Inflammatory macrophage treated with lipopolysaccharide for 4 hours (primary cell): ENCODE data around the gene KIF26A.

Experiments
- DNase-seq: peaks from one replicate; pipeline ENCODE4 v3.0.0-alpha.2; 2020

The KIF26A gene

DNA sequence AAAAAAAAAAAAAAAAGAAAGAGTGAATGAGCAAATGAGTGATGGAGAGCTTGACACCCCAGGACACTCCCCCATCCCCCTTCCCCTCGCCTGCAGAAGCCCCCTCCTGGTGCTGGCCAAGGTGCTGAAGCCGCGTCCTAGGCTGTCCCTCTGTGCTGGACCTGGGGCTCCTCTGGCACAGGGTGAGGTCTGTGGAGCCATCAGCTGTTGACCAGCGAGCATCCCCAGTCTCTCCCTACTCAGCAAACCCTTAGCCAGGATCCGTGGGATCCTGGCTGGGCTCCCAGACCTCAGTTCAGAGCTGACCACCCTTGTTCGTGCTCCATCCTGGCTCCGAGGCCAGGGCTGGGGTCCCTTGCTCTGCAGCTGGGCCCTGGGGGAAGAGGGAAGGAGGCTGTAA is 5.4 kb upstream of the KIF26A start:
- no peak for DNase-seq

DNA sequence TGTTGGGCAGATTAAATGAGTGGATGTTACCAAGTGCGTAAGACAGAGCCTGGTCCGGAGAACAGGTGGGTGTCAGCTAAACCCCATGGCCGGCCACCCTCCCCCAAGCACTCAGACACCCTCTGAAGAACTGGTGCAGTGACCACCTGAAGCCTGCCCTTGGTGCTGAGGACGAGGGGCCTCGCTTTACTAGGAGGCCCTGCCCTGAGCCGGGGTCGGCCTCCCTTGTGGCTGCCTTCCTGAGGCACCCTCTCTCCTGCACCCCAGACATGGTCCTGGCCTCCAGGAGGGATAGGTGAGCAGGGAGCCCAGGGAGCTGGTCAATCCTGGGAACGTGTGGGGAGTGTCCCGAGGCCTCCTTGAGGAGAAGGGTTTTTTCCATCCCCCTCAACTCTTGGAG is 4.9 kb upstream of the KIF26A start:
- DNase-seq, result no peak

DNA sequence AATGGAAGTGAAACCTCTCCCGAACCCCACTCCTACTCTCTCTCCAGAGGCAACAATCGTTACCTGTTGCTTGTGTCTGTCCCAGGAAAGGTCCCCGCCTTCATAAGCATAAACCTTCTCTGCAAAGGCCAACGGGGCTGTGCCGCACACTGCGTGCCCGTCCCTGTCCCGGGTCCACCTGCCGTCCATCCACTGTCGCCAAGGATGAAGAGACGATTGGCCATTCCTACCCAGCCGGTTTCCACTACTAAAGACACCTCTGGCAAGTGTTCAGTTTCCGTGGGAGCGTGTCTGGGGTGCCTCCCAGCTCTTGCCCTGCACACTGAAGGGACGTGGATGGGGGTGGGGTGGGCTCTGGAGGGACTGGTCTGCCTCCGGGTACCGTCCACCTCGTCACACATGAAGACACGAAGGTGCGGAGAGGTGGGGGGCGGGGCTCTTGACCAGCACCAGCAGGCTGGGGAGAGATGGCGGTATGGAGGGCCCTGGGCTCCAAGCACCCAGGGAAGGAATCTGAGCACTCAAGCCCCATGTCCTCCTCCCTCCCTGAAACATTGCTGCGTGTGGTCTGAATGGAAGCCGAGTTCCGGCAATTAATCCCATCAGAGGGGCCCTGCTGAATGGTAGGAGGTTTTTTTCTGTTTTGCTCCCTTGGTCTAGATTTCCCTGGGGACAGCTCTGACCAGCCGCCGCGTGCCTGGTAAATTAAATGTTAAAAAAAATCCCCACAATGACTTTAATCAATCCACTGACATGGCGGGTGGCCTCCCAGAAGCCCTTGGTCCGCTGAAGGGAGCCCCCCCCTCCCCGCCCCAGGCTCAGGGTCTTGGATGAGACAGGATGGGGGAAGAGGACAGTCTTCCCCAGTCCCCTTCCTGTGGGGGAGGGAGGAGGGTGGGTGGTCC is 4.1 kb upstream of the KIF26A start:
- DNase-seq, result no peak

DNA sequence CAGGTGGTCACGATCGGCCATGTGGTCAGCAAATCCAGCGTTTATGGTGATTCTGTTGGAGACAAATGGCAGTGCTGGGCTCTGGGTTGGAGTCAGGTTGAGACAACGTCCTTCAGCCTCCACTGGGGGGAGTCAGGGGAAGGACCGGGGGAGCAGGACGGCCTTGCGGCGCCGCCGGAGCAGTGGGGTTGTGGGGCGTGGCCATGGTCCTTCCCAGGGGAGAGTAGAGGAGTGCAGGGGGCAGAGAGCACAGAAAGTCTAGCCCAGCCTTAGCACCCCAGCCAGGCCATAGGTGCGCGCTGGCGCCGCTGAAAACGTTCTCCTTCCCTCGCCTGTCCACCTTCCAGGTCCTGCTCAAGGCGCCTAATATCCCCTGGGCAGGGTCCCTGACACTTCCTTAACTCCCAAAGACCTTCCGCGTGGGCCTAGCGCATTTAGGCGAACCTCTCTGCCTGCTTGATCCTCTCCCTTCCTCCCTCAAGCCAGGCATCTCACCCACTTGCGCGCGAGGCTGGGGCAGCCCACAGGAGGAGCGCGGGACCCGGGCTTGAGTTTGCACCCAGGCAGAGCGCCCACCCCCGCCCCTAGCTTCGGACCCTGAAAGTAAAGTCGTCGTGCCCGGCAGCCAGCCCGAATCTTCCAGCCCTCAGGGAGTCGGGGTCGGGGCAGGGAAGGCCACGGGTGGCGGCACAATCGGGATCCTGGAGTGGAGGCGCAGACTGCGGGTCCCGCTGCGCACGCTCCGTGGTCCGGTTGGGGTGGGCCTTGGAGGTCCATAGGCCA is 3.1 kb upstream of the KIF26A start:
- no peak for DNase-seq

DNA sequence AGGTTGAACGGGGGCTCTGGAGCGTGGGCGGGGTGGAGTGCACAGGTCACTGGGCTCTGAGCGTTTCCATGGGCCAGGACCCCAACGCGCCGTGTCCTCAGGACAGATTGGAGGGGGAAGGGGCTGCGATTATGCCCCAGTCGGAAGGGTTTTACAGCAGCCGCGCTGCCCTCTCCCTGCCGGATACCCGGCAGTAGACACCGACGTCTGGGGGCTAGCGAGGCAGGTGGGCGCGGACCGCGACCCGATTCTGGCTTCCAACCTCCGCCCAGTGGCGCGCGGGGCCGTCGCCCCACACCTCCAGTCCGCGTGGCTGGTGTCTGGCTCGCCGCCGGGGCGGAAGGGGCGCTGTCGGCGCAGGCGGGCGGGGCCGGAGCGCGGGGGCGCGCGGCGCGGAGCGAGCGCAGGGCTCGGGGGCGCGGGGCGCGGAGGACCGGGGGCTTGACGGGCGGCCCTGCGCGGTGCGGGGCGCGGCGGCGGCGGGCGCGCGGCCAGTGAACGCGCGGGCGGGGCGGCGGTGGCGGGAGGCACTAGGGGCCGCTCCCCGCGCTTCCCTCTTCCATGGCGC is 2.4 kb upstream of the KIF26A start:
- no peak for DNase-seq

DNA sequence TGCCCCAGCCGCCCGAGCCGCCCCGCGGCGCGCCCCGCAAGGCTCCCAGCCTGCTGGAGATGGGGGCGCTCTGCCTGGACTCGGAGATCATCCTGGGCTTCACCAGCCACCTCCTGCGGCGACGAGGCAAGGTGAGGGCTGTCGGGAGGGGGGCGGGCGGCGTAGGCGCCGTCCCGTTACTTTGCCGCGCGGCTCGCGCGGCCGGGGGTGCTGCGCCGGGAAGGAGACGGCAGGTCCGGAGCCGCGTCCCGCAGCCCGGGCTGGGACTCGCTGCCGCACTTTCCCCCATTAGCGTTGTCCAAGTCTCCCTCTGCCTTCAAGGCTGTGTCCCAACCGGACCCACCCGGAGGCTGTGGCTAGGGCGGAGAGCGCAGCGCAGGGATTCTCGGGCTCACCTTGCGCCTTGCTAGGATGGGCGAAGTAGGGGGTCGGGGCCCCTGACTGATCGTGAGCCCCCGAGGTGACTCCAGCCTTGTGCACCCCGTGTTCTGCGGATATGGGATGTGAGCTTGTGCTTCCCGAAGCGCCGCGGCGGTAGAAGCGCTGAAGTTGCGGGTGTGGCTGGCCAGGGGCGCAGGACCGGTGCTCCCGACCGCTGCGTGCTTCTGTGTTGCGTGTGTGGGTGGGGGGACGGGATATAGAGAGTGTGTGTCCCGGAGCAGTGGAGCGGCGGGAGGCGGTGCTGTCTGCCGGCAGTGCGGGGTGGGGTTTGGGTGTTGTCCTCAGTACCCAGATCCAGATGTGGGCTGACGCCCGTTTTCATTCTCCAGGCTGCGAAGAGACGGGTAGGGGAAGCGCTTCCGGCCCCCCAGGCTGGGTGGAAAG is 1.7 kb upstream of the KIF26A start:
- DNase-seq, result no peak

DNA sequence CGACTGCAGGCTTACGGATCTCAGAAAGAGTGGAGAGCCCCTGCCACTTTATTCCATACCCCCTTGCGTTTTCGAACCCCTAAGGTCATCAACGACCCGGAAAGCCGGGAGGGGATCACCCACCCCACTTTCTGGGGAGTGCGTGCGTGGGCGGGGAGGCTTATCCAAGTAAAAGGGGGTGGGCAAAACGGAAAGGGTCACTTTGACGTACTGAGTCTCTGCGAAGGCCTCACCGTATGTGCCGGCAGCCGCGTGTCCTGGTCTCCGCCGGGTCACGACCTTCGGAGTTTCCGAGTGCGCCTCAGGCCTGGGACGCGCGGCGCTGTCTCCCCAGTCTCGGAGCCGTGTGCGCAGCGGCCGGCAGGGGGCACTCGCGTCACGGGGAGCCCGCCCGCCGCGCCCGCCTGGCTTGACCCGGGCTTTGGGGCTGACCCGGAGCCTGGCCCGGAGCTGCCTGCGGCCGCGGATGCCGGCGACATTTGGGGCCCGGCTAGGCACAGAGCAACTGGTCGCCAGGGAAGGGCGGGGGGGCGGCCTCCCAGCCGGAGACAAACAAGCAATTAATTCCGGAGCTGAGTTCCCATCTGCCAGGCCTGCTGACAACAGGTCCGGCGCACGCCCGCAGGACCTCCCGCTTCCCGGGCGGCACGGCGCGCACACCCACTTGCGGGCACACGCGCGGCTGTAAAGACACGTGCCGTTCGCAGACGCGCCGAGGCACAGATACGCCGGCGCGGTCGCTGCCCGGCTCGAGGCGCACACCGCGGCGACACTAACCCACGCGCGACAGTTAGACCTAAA is 890 bp upstream of the KIF26A start:
- DNase-seq, result peak; percentile 58

DNA sequence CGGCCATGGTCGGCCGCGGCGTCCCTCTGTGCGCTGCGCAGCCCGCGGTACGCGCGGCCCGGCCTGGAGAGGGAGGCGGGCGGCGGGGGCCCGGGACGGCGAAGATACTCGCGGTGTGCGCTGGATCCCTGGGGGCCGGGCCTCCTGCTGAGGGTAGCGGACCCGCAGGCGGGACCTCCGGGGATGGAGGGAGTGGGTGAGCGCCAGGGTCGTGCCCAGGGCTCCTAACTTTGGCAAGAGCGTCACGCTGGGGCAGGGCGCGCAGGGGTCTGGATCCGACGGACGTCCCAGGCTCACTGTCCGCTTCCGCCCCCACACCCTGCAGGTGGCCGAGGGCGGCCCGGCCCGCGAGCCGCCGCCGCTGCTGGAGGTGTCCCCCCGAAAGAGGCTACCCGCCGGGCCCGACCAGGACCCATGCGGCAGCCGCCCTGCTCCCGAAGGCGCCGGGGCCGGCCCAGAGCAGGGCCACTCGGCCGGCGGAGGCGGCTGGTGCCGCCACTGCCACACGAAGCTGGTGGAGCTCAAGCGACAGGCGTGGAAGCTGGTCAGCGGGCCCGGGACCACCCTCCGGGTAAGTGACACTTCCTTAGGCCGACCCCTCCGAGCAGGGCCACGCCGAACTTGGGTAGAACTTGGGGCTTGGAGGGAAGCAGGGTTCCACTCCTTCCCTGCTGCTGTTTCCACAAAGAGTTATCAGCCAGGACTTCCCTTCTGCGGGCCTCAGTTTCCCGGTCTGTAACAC is 502 bp downstream of the KIF26A start:
- DNase-seq, result no peak

DNA sequence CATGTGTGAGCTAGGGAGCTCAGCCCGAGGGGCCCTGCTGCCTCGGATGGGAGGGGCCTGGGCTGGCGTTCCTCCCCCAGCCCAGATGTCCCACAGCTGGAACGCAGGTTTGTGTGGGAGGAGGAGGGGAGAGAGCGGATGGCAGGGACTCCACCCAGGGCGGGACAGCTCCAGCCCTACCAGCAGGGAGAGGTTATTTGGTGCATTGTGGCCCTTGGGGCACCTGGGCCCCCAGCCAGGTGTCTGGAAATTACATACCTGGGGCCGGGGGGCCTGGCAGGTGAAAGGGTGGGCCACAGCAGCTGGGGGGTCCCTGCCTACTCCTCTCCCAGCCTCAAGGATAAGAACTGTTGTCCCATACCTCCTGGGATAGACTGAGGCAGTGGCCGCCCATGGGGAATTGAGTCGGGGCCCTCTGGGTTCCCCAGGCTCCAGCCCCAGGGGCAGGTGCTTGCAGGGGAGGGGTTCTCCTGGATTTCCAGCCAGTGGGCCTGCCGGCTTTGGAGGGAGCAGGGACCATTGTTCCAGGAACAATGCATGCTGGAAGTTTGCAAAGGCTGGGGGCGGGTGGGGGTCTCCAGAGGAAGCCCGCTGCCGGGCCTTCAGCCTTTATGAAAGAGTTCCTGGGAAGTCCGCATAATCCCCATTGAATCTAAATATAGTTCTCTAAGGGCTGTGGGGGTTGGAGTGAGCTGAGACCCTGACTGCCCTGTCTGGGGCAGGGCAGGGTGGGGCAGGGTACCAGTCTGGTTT is 1.2 kb downstream of the KIF26A start:
- DNase-seq, result no peak

DNA sequence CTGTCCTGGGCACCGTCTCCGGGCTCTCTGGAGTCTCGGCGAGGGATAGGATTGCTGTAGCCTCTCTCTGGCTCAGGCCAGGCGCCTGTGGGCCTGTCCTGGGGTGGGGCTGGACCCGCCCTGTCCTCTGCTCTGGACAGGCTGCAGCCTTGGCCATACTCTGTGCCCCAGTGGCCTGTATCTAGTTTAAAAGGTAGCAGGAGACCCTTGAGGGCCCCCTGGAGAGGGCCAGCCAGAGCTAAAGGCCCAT is 1.8 kb downstream of the KIF26A start:
- DNase-seq, result no peak

DNA sequence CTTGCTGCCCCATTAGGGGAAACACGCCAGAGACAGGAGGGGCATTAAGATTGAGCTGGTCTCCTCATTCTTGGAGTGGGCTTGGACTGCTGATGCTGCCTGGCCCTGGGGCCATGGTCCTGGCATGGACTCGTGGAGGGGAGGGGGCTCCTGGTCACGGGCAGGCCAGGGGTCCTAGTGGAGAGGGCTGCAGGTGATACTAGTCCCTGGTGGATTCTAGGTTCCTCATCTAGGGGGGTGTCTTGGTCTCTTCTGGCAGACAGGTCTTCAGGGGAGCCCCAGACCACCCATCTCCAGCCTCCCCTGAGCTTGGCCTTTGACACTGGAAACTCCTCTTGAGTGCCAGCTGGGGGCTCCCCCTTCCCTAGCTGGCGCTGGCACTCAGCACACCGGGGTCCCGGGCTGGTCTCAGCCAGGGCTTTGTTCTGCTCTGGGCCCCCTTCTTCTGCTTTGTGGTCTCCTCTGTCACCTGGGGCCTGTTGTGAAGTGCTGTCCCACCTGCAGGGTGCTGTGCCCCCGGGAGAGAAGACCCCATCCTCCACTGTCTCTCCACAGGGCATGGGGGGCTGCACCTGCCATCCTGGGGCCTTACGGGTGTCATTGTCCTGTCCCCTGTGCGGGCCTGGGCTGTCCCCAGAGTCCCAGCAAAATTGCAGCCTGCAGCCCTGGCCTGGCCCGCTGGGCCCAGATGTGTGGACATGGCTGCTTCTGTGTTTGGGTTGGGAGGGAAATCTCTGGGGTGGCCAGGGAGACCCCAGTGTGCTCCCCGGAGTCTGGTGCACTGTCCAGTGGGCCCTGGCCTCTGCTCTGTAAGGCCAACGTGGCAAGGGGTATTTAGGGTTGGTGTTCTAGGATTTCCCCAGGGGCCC is 2.3 kb downstream of the KIF26A start:
- no peak for DNase-seq

DNA sequence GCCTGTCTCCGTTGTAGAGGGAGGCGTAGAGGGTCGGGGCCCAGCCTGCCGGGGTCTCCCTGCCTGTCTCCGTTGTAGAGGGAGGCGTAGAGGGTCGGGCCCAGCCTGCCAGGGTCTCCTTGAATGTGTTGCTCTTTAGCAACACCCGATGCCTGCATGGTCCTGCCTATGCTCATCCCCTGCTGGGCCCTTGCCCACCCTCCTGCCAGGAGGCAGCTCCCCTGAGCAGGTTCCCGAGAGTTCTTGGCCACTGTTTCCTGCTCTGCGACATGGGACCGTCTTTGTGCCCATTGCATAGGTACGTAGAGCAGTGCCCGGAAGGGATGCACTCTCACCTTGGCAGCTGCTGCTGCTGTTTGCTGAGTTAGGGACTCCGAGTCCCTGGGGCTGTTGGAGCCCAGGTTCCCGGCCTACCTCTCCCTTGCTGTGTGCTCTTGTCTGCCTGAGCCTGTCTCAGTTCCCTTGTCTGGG is 3.3 kb downstream of the KIF26A start:
- no peak for DNase-seq

DNA sequence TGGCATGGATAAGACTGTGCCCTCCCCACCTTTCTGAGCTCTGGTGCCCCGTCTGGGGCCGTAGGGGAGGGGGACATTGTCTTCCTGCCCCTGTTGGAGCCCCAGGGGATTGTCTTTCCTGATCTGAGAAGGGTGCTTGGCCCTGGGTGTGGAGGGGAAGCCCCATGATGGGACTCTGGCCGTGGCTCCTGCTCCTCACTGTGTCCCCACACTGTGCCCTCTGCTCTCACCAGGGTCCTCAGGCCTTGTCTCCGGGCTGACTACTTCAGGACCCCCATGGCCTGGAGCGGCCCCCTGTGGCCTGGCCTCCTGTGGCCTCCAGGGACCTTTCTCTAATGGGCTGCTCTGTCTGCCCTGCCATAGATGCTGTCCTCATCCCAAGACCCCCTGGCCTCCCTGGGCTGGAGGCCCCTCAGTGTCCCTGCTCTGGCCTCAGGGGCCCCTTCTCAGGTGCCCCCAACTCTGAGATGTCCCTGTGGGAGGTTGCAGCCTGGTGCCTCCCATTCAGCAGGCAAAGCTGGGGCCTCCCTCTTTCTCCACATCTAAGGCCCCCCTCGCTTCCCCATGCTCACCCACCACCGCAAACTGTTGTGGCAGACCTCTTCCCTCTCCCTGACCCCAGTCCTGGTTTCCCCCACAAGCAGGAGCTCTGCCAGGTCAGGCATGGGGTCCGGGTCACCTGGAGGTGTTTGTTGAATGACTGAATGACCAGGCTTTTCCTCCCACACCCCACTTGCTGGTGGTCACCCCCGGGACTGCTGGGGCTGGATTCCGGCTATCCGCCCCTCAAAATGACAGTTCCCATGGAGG is 4.0 kb downstream of the KIF26A start:
- DNase-seq, result no peak

DNA sequence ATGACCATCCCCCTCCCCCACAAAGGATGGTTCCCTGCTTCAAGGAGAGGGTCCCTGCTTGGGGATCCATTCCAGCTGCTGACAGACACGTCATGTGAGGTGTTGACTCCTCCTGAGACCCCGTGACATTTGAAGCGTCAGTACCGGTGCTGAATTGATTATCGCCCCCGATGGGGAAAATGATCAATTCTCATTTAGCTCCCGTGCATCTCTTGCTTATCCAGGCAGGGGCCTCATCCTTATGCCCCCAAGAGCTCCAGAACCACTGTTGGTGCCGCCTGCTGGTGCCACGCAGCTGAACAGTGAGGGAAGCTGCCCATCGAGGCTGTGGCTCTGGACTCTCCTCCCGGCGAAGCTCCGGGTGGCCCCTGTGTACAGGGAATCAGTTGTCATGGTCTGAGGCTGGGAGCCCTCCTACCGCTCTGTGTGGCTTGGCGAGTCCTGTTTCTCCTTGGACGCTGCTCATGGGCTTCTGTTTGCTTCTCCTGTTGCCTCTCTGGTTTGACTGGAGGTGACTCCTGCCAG is 4.6 kb downstream of the KIF26A start:
- no peak for DNase-seq

DNA sequence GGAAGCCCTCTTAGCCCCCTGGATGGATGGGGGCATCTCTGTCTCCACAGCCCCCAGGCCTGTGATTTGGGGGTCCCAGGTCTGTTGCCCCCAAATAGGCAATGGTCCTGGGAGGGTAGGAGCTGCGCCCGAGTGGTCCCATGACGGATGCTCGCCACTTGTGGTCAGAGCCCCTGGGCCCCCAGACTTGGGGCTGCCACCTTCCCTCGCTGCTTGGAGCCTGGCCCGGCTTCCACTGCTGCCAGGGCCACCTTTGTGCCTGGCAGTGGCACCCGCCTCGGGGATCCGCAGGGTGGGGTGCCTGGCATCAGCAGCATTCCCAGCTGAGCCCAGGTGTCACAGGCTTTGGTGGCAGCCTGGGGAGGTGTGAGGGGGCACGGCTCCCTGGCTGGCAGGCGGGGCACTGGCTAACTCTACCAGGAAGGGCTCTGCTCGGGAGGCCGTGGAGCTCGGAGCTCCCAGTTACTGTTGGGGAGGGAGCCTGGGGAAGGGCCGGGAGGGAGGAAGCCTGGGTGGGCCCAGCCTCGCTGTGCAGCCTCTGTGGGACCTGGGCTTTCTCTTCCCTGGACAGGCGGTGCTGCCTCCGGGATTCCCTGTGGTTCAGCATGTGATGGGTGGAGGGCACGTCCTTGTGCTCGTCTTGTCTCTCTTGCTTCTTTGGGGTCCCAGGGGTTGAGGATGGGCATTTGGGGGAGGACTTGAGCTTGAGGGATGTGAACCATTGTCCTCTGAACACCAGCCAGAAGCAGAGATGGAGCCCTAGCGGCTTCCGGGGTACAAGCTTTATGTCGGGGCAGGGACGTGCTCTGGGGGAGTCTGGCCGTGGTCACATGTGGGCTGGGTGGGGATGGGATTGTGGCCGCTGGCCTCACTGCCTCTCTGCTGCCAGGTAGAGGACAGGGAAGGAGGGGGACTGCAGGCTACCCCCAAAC is 5.4 kb downstream of the KIF26A start:
- DNase-seq, result no peak

DNA sequence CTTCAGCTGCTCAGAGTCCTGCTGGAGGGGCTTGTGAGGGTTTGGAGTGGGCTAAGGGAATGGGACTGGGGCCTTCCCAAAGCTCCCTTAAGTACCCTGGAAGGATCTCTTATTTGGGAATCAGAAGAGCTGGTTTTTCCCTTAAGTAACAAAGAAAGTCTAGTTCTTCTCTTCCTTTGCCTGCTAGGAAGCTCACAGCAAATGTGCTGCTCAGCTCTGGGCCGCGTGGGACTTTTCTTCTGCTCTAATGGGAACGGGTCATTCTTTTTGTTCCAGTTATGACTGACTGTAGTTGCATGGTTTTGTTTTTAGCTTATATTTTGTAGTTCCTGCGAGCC is 6.0 kb downstream of the KIF26A start:
- DNase-seq, result no peak
